AG09309 (cell line): ENCODE measurements around the gene APCDD1L.

Experiments used
- DNase-seq: peaks from one replicate; pipeline ENCODE4 v3.0.0-alpha.2; 2010; ENCODE audit warnings: low read depth
- H3K4me3 ChIP-seq: 2 replicates; pipeline ENCODE4 v1.5.1; 2011; ENCODE audit warnings: mild to moderate bottlenecking, low read depth, low read length, moderate library complexity; ENCODE audit not compliant: control insufficient read depth
- TF ChIP-seq, protein P1 (sequence below): IDR thresholded peaks from 2 replicates; pipeline ENCODE4 v1.5.1; 2011; ENCODE audit warnings: mild to moderate bottlenecking, low read depth, low read length, inconsistent platforms; ENCODE audit not compliant: insufficient read depth, control insufficient read depth; ENCODE audit errors: missing control alignments

APCDD1L gene

DNA sequence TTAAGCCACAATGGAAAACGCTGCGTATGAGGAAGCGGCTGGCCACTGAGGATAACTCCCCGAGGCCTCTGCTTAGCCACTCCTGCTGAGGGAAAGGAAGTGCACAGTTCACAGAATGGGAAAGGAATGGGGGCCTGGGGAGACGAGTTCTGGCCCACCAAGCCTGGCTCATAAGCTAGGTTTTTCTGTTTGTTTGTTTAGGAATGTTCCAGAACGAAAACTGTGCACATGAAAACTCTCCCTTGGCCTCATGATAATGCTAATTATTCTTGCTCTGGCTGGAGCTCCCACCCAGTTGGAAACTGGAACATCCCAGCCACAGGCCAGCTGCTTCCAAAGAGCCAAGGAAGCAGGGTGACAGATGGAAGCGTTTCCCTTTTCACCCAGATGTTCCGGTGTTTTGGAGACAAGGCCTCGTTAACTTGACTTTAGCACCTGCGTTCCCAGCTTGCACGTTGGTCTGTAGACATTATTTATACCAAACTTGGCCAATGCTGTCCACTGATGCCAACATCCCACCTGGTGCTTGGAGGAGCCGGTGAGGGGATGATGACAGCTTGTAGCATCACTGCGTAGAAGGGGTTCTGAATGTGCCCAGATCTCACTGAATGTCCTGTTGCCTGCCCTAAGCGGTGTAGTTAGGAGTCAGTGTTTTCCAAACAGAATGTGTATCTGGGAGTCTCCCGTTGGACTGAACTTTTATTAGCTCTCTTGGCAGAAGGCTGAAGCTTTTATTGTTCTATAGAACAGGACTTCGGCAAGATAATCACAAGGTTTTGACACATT, 34.5 kb downstream of the APCDD1L start:
- H3K4me3 ChIP-seq, result no peak overlapping the region
- no peak for DNase-seq
- TF ChIP-seq, protein P1, sequence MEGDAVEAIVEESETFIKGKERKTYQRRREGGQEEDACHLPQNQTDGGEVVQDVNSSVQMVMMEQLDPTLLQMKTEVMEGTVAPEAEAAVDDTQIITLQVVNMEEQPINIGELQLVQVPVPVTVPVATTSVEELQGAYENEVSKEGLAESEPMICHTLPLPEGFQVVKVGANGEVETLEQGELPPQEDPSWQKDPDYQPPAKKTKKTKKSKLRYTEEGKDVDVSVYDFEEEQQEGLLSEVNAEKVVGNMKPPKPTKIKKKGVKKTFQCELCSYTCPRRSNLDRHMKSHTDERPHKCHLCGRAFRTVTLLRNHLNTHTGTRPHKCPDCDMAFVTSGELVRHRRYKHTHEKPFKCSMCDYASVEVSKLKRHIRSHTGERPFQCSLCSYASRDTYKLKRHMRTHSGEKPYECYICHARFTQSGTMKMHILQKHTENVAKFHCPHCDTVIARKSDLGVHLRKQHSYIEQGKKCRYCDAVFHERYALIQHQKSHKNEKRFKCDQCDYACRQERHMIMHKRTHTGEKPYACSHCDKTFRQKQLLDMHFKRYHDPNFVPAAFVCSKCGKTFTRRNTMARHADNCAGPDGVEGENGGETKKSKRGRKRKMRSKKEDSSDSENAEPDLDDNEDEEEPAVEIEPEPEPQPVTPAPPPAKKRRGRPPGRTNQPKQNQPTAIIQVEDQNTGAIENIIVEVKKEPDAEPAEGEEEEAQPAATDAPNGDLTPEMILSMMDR, result no peak

DNA sequence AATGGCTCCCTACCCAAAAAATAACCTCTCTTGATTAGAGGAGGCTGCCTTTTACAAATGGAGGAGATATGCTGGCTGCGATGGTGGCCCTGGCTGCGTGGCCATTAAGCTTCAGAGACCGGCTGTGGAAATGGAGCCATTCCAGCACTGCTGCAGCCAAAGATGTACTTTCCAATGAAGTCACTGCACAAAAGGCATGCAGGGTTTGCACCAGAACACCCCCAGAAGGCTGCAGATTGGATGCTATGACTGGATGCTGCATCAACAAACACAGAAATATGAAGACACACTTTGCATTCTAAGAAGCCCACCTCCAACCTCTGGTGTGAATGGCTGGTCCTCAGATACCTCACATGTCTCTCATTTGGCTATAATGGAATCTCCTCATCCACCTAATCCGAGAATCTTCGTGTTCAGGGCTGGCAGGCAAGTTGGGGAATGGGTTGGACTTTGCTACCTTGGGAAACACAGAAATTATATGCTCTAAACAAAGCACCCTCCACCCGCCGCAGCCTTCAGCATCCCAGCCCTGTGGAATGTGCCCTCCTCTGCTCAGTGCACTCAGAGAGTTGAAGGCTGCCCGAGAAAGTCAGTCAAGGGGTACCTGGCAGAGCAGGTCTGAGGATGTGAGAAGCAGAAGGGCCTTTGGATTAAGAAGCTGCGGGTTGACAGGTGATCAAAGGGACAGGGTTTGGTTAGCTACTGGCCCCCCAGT, 35.3 kb downstream of the APCDD1L start:
- H3K4me3 ChIP-seq, result no peak overlapping the region
- no peak for DNase-seq
- TF ChIP-seq, protein P1, result no peak

DNA sequence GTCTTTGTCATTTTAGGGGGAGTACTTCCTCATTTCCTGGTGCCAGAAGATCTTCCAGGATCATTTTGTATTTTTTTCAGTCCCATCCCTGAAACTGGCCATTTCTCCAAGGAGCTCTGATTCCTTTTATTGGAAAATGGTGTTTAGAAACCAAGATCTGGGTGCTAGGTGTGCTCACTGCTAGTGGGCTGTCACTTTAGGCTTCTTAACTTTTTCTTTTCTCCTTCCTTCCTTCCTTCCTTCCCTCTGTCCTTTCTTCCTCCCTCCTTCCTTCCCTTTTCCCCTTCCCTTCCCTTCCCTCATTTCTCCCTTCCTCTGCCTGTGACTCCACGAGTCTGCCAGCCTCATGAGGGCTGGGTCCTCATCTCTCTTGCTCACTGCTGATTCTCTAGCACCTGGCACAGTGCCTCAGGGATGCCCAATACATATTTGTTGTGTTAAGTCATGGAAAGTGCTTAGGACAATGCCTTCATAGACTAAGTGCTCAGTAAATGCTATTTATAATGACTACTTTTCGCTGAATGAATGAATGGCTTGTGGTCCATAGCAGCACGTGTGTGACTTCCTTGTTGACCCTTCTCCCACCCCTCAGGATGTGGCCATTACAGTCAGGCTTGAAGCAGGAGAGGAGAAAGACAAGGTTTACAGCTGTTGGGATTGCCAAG, 36.9 kb downstream of the APCDD1L start:
- TF ChIP-seq, protein P1, result no peak
- no peak for DNase-seq

DNA sequence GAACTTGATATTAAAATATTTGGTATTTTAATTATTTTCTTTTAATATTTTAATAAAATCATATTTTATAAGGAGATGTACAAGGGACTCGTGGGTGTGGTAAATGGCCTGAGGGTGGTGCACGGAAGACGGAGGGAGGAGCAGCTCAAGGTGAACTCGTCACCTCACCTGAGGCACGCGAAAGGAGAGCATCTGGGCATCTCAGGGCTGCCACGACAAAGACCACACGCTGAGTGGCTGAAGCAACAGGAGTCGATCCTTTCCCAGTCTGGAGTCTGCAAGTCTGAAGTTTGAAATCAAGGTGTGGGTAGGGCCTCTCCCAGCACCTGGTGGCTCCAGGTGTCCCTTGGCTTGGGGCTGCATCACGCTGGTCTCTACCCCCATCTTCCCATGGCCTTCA, 39.7 kb downstream of the APCDD1L start:
- DNase-seq, result no peak
- H3K4me3 ChIP-seq, result no peak overlapping the region
- TF ChIP-seq, protein P1, result no peak

More for the DNA sequence above, 36.9 kb downstream of the APCDD1L start:
- no peak overlapping the region for H3K4me3 ChIP-seq

DNA sequence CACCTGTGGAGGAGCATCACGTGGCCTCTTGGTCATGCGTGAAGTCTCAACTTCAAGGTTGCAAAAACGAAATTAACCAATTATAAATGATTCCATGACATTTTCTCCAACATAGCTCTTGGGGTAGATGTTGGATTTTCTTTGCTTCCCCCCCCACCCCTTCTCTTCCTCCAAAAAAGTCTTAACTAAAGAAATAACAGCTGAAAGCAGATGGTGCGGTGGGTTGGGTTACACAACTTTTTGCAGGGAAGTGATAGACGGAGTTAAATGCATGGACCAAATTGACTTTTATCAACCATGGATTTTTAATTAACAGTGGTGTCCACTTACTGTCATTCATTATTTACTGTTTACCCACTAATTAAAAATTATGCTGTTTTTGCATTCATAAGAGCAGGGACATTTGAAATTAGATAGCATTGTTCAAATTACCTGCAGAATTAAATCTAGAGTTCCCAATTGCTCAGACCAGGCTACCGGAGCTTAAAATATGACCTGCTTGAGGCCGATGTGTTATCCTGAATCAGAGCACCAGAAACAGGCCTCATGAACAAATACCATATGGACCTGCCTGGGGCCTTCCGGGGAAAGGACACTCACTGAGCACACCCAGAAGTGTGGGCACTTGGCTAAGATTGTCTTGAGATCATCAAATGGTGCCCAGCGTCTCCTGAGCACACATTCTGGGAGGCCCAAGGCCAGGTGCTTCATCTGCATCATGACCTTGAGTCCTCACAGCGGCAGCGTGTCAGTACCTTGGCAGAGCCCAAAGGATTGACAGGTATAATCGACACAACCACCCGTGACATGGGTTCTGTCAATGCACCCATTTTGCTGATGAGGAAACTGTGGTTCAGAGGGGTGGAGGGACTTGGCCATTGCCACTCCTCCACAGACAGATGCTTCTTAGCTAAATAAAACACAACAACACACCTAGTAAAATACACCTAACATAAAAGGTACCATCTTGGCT, 41.5 kb downstream of the APCDD1L start:
- no peak for DNase-seq
- TF ChIP-seq, protein P1, result no peak
- H3K4me3 ChIP-seq, result no peak overlapping the region
